Colonic mucosa (tissue), 4 donors: Measurements from ENCODE around the gene TRIM66. TPM values are rescaled to one million over a fixed set of nuclear protein-coding genes. Genes with fewer than 3 reads are reported as not detected.

Experiments
- DNase-seq: peaks from one replicate; pipeline ENCODE4 v3.0.0-alpha.2; 2020
- H3K27ac ChIP-seq: fragments of 200-600 bp; one replicate; pipeline ENCODE4 v1.8.0; 2021
- H3K27me3 ChIP-seq: fragments of 200-600 bp; one replicate; pipeline ENCODE4 v1.8.0; 2021
- H3K36me3 ChIP-seq: fragments of 200-600 bp; one replicate; pipeline ENCODE4 v1.8.0; 2021
- H3K4me1 ChIP-seq: fragments of 200-600 bp; one replicate; pipeline ENCODE4 v1.8.0; 2021; ENCODE audit warnings: mild to moderate bottlenecking
- H3K4me3 ChIP-seq: fragments of 200-600 bp; one replicate; pipeline ENCODE4 v1.8.0; 2021
- H3K9ac ChIP-seq, 2 donors: one replicate each; pipeline ENCODE4 v1.7.0; 2013; ENCODE audit warnings: control low read depth in 2 of 2, low read depth in 2 of 2, low read length in 2 of 2
- H3K9me3 ChIP-seq: fragments of 200-600 bp; one replicate; pipeline ENCODE4 v1.8.0; 2021
- CTCF ChIP-seq: fragments of 200-600 bp; IDR thresholded peaks from one replicate; pipeline ENCODE4 v1.8.0; 2022; ENCODE audit warnings: antibody characterized with exemption, mild to moderate bottlenecking
- intact Hi-C: fragments of 100-400 bp; cut with DNase I; formaldehyde crosslinking; loops from one replicate; pipeline ENCODE4 v1.14.1; 2022
- total RNA-seq, 2 donors: library from RNA; stranded (reverse); fragmentation: NEBNext Ultra II Directional in 1 of 2; extraction: Animal tissue kit (Norgen Biotek cat#: 25700) in 1 of 2; gene quantifications; one replicate each; pipeline ENCODE4 v1.2.1, GENCODE V29; 2021
- donor health status: healthy.
- donor health status: DM: no; HTN: no; CAD: no.
- donor health status: DM: no; HTN: no; CAD: no.

TRIM66 gene
- total RNA-seq, 2 donors from 2014 or later = 5.9 to 10.6 TPM

- H3K36me3 ChIP-seq = no peaks in the 10 kb centered on the region
- no peak overlapping the region for H3K27ac ChIP-seq
- H3K4me3 ChIP-seq = no peak overlapping the region
- H3K4me1 ChIP-seq = no peaks in the 10 kb centered on the region
- TF ChIP-seq CTCF = no peak
- no peaks in the 10 kb centered on the region for H3K9me3 ChIP-seq
- no peaks in the 10 kb centered on the region for H3K27me3 ChIP-seq
- intact Hi-C loops = no loop called here
- no peak overlapping the region for H3K9ac ChIP-seq
- DNase-seq = no peak
Observed at GRCh38 chr11:8706673-8707432, 24.4 kb upstream of the TRIM66 start.

DNA sequence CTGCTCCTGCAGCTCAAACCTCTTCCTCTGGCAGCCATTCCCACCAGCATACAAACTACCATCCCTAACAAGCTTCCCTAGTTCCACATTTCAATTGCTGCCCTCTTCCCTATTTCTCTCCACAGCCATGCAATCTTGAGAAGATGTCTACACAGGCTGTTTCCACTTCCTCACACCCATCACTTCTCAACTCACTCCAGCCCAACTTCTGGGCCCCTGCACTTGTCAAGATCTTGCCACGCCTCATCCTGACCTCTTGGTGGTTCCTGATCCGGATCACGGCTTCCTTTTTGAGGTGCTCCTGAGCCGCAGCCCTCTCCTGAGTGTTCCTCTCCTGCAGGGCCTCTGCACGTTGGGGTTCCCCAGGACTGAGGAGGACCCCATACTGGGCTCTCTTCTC is 22.7 kb upstream of the TRIM66 start:
- Histone ChIP-seq H3K27ac (no peak overlapping the region), H3K9me3 (no peaks in the 10 kb centered on the region), H3K36me3 (no peaks in the 10 kb centered on the region), H3K27me3 (no peaks in the 10 kb centered on the region), H3K9ac (no peak overlapping the region), H3K4me1 (no peaks in the 10 kb centered on the region), H3K4me3 (no peak overlapping the region)
- DNase-seq = no peak
- intact Hi-C loops = no loop called here
- TF ChIP-seq CTCF = no peak

GRCh38 chr11:8704136-8704535 is 21.7 kb upstream of the TRIM66 start:
- Histone ChIP-seq H3K36me3 (no peaks in the 10 kb centered on the region), H3K9me3 (no peaks in the 10 kb centered on the region), H3K4me3 (no peak overlapping the region), H3K27me3 (no peaks in the 10 kb centered on the region), H3K4me1 (no peaks in the 10 kb centered on the region), H3K9ac (no peak overlapping the region), H3K27ac (no peak overlapping the region)
- intact Hi-C loops = no loop called here
- no peak for DNase-seq
- no peak for TF ChIP-seq CTCF

DNA sequence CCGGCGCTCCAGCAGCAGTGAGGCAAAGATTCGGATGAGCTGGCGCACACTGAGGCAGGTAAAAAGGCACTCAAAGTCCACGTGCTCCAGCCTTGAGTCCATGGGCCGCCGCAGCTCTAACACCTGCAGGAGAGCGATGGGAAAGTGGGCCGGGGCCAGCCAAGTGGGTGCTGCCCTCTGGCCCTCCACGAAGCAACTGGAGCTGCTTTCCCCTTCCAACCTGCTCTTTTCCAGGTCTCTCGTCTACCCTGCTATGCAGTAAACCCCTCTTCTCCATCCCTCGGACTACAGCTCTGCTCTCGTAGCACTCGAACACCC is 20.1 kb upstream of the TRIM66 start:
- Histone ChIP-seq H3K27ac (no peak overlapping the region), H3K9me3 (no peaks in the 10 kb centered on the region), H3K4me3 (no peak overlapping the region), H3K9ac (no peak overlapping the region), H3K27me3 (no peaks in the 10 kb centered on the region), H3K4me1 (no peaks in the 10 kb centered on the region), H3K36me3 (no peaks in the 10 kb centered on the region)
- no peak for DNase-seq
- intact Hi-C loops = no loop called here
- TF ChIP-seq CTCF = no peak

- H3K27ac ChIP-seq = no peak overlapping the region
- no peak for DNase-seq
Observed at GRCh38 chr11:8701891-8702597, 19.6 kb upstream of the TRIM66 start.

More at GRCh38 chr11:8701891-8702597, 19.6 kb upstream of the TRIM66 start:
- Histone ChIP-seq H3K9me3 (no peaks in the 10 kb centered on the region), H3K4me3 (no peak overlapping the region), H3K27me3 (no peaks in the 10 kb centered on the region), H3K4me1 (no peaks in the 10 kb centered on the region), H3K9ac (no peak overlapping the region), H3K36me3 (no peaks in the 10 kb centered on the region)
- TF ChIP-seq CTCF = no peak
- intact Hi-C loops = no loop called here
